NCI-H748 (cell line): ENCODE results near the gene TLL2.

Experiments used
- DNase-seq: peaks from one replicate; lab custom pipeline; 2025; ENCODE audit not compliant: unreplicated experiment; lab: John Stamatoyannopoulos, UW

The TLL2 gene

DNA sequence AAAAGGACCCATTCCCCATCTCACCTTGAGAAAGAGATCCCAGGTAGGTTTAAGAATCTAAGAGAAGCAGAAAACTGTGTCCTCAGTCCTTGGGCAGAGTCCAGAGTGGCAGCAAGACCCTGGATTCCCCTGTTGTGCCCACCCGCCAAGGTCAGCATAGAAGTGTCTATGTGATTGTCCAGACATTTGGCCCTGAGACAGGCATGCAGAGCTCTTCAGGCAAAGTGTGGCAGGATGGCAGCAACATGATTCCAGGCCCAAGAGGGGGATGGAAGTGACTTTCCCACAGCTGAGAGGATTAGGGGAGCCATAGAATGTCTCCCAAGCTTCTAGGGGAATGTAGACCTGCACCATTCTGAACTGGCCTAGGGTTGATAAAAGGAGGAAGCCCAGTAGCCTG, 115.8 kb downstream of the TLL2 start:
- no peak for DNase-seq

DNA sequence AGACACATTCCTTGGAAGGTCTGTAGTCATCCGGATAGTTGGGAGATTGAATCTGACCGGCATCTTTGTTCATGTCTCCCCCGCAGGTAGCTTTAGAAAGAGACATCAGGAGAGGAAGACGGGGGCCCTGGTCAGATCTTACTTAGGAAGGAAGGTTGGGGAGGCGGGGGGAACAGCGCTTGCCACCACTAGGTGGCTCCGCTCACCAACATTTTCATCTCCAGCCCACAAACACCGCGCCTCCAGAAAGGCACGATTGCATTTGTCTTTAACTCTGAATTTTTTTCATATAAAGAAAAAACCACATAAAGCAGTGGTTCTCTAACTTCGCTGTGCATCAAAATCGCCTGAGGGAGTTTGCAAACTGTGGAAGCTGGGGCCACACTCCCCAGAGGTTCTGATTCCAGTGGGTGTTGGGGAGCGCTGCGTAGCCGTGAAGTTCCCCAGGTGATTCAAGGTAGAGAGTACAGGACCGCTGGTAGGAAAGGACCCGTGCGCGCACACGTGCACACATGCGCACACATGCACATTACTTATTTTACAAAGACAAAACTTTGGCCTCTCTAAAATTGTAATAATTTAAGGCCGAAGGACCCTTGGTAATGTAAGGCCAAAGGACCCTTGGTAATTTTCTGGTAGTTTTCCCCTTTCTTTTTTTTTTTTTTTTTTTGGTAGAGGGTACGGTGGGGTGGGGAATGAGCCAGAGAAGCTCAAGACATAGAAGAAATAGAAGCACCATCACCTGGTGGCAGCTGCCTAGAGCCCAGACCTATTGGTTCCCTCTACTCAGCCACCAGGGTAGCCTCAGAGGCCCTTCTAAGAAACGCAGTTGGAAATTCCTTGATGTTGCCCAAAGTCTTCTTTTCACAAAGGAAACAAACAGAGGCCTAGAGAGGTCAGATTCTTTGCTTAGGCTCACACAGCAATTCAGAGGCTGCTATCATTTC, 117.5 kb downstream of the TLL2 start:
- peak; percentile 58 for DNase-seq

DNA sequence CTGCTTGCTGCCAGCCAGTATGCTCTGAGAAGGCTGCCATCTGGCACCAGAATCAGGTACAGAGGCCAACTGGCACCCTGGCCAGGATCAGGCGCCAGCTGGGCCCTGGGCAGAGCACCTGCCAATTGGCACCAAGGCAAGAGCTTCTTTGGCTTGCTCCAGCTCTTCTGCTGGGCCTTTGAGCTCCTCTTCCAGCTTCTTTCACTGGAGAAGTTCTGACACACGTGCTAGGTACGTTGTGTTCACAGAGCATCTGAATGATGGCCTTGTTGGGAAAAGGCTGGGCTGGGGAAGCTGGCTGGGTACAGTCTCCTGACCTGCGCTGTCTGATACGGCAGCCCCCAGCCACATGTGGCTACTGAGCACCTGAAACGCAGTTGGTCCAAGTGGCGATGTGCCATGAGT, 123.3 kb downstream of the TLL2 start:
- no peak for DNase-seq

DNA sequence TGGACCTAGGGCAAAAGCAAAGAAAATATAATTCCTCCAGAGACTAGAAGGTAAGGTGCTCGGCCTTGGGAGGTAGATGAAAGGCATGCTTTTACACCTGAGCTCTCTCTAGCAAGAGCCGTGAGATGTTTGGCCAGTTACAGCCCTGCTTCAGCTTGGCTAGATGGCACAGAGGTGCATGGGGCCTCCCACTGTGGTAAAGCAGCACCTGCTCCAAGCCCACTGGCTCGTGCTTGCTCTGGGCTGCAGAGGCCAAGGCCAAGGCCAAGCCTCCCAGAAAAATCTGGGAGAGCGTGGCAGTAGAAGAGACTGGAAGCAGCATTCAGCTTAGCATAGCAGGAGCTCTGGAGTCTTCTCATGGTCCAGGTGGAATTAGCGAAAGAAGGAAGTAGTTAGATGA, 123.9 kb downstream of the TLL2 start:
- DNase-seq = no peak

DNA sequence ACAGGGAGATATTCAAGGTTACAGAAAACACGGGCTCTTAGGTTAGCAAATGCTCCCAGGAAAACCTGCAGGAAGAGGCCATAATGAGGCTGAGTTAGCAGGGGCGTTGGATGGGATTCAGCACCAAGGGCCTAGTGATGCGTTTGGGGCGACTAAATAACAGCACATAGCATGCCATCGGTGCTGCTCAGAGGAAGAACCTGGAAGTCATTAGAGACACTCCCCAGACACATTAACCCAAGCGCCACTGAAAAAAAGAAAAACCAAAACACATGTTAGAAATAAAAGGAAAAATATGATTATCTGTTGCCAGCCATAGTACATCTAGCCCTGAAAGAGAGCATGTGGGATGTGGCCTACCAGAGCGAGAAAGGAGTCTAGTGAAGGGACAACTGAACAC, 126.1 kb downstream of the TLL2 start:
- no peak for DNase-seq

DNA sequence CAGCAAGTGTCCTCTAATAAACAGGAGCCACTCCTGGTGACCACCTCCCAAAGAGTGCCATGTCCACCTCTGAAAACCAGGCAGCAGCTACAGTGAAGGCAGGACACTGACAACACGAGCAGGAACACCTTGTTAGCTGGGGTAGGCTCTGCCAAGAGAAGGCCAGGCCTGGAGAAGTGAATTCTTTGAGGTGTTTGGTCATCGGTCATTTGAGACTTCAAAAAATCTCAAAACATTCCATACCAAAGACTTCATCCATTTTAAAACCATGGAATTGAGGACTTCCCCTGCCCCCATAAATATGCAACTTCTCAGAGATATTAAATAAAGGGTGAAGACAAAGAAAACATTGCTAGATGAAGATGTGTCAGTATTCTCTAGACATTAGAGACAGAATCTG, 126.6 kb downstream of the TLL2 start:
- no peak for DNase-seq

DNA sequence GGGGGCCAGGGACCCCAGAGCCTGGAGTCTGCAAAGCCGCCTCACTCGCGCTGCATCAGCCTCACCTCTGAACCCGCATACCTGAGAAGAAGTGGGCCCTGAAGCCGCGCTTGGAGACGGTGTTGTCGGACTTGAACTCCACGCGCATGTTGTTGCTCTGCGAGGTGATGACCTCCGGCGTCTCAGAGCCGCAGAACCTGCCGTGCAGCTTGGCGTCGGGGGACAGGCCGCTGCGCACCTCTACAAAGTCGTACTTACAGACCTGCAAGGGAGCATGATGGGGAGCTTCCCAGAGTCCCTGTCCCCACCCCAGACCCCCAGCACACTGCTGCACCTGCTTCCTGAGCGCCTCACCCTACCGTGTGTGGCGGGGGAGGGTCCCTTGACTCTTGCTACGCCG, 129.2 kb downstream of the TLL2 start:
- no peak for DNase-seq

DNA sequence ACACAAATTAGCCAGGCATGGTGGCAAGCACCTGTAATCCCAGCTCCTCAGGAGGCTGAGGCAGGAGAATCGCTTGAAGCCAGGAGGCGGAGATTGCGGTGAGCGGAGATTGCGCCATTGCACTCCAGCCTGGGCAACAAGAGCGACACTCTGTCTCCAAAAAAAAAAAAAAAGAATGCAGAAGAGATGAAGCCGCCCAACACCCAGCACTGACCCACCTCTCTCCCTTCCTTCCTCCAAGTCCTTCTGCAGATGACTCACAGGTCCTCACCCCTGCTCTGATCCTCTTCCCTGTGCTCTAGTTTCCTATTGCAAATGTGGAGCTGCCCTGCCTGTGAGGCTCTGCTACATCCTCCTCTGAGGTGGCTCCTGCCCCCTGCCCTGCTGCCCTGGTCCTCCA, 132.9 kb downstream of the TLL2 start:
- DNase-seq = no peak

DNA sequence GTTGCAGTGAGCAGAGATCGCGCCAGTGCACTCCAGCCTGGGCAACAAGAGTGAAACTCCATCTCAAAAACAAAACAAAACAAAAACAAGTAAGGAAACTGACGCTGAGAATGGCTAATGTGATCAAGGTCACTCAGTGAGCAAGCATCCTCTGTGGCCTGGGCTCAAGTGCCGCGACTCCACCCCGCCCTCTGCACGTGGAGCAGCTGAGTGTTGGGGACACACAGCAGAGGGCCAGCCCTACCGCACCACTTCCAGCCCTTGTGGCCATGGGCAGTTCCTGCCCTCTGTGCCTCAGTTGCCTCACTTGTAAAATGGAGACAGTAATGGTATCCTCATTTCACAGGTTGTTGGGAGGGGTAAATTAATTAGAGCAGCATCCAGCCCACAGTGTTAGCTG, 134.0 kb downstream of the TLL2 start:
- DNase-seq = no peak

DNA sequence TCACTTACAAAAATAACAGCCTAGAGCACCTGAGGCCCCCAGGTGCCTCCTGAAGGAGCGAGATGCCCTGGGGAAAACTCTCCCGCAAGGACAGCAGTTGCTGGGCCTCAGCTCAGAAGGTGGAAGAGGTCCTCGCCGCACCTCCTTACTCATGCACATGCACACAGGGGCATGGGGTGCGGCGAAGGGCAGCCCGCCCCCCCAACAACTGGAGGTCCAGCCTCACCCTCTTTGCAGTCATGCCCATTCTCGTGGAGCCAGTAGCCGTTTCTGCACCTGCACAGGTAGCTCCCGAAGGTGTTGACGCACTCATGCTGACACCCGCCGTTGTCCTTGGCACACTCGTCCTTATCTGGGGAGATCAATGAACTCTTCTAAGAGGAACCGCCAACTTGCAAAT, 135.0 kb downstream of the TLL2 start:
- DNase-seq = no peak

DNA sequence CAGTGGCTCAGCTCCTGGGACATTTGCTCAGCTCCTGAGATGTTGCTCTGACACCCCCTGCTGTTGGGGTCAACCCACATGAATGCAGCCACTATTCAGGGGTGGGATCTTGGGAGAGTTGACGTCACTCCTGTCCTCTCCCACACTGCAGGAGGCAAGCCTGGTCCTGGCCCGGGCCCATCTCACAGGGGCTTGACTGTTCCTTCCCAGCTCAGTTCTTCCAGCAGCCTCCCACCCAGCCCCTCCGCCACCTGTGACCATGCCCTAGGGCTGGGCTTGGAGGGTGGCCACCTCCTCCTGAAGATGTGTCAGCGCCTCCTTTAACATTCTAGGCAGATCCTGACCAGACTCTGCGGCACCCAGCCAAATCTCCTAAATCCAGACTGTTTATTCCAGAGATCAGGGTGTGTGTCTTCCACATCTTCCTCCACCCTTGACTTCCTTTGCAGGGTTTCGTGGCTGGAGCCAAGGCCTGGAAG, 135.9 kb downstream of the TLL2 start:
- no peak for DNase-seq

DNA sequence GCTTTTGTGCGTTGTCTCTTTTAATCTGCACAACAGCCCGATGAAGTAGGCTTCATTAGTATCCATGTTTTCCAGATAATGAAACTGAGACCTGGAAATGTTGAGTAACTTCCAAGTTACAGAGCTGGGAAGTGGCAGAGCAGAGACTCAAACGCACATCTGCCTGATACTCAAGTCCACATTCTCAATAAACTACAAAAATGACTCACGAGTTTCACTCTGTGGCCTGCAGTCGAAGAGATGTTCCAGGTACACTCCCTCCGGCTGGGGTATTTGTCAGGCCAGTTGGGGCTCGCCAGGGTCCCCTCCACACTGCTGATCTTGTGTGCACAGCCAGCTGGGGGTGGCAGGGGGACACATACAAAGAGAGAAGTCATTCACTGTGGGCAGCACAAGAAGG, 137.2 kb downstream of the TLL2 start:
- DNase-seq = no peak

DNA sequence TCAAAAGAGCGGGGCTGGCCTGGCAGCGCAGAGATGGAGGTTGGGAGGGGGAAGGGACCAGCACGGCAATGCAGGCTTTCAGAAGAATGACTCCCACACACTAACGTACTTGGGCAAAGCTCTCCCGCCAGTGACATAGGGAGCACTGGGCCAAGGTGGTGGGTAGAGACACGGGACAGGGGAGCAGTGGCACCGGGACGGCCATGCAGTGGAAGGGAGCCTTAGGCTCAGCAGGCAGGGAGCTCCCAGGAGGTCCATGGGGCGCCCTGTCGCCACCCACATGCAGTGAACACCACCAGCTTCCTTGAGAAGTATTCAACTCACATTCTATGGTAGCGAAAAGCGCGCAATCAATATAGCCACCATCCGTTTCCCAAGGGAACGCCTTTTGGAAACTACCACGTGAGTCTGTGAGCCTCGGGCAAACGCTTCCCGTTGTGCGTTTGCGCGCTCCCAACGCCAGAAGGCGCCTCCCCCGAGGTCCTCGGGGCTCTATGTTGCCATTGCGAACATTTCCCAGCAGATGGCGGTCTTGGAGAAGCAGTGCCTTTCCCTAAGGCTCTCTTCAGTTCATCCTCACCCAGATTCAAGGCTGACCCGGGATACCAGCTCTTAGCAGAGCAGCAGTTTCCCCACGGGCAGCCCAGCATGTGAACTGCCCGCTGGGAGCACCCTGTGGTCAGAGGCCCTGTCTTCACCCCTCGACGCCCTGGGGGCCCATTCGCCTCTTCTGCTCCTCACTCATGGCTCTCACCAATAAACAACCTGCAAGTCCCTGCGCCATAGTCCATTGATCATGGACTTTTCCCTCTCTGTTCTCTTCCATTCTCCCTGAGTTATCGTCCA, 138.5 kb downstream of the TLL2 start:
- DNase-seq = peak; percentile 79

DNA sequence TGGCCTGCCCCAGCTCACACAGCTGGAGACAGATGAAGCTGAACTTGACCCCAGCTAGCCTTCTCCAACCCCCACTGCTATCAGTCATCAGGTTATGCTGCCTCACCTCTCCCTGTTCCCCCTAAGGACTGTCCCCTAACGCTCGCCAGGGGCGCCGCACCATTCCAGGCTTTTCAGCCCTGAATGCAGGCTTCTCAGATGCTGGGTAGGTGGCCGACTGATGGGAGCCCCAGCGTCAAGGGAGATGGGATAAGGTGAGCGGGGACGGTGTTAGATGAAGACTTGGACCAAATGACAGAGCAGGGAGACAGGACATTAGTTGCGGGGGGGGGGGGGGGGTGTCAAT, 139.1 kb downstream of the TLL2 start:
- DNase-seq = no peak

DNA sequence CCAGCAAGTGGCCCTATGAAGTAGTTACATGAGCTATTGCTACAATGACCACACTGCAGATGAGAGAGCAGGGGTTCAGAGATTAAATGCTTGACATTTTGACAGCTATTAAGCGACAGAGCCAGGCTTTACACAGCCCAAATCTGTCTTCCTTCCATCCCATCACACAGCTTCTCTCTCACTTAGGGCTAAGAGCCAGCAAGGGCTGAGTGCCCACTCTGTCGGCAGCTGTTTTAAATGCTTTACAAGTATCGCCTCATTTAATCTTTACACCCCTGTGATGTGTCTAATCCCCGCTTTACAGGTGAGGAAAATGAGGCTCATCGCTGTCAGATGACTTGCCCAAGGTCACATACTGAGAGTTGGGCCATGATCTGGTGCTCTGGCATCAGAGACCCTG, 139.7 kb downstream of the TLL2 start:
- no peak for DNase-seq

DNA sequence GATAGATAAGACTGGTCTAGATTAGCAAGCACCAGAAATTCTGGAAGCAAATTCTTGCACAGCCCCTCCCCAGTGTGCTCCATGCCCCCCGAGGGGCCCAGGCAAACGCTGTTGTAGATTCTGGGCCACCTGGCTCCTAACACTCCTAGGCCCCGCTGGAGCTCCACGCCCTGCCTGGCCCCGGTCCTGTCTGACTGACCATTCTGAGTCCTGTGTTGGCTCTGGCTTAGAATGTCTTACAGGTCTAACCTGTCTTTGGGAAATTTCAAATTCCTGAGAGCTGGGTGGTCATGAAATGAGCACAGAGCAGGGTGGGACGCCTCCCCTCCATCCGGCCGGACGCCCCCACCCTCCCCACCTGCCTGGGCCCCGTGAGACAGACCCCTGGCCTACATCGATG, 142.4 kb downstream of the TLL2 start:
- DNase-seq = no peak

DNA sequence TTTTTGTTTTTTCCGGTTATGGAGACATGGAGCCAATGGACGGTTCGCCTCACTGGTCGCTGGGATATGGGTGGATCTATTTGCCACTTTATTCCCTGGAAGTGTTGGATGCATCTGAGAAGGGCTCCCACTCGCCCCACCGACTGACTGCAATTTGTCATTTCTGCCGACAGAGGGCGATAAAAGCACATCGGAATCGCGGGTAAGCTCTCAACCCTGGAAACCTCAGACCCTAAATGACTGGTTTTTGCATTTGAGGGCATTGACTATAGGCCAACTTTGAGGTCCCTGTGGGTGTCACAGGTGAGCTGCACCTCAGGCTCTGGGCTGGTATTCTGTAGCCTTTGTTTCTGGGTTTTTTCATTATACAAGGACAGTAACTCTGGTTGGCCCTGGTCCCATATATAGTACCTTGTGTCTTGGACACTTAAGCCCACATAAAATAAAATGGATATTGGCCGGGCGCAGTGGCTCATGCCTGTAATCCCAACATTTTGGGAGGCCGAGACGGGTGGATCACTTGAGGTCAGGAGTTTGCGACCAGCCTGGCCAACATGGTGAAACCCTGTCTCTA, 143.1 kb downstream of the TLL2 start:
- DNase-seq = peak; percentile 57

DNA sequence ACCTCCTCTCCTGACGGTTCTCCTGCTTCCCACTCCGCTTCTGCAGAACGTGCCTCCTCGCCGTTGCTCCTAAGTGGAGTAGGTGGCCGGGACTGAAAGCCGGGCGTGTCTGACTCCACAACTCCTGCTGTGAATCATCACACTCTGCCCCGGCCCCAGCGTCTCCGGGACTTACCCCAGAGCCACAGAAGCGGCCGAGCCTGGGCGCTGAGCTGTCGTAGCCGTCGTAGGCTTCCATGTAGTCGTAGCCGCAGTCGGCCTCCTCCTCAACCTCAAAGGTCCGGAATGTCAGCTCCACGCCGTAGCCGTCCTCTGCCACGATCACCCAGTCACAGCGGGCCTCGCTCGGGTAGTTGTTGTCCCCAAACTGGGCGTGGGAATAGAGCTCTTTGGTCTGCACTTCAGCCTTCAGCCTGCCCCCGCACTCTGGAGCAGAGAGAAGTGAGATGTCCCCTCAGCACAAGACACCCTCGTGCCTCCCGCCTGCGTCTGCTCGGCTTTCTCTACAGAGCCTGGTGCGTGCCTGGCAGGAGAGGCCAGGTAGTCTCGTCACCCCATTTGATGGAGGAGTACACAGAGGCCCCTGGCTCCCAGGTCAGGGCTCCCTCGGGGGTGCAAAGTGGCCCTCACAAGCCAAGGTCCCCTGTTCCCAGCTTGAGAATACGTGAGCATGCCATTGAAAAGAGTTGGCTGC, 143.7 kb downstream of the TLL2 start:
- peak; percentile 42 for DNase-seq

DNA sequence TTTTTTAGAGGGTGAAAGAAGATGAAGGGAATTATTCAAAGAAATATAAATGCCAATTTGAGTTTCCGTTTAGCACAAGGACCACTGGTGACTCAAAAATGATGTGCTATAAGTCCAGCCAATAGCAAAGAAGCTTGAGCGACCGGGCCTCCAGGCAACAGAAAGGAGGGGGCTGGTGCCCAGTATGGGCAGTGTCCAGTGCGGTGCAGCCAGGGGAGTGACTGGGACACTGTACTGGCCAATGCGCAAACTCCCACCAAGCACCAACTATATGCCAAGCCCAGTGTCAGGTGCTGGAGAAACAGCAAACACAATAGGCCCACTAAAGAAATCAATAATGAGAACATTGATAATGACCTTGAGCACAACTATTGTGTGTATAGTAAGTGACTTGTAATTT, 144.8 kb downstream of the TLL2 start:
- no peak for DNase-seq

DNA sequence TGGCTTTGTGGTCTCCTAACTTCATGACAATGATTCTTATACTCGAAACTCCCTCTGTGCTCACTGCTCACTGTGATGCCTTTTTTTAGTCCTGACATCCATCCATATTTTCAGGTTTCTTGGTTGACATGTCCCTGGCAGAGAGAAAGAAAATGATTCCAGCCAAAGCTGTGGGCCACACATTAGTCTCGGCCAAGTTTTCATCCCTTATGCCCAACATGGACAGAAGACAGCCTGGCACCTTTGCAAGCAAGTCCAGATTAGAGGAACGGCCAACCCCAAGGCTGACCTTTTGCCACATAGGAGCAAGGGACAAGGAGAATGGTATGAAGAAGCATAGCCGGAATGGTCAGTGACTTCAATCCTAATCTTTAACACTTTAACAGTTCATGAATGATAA, 146.3 kb downstream of the TLL2 start:
- no peak for DNase-seq

DNA sequence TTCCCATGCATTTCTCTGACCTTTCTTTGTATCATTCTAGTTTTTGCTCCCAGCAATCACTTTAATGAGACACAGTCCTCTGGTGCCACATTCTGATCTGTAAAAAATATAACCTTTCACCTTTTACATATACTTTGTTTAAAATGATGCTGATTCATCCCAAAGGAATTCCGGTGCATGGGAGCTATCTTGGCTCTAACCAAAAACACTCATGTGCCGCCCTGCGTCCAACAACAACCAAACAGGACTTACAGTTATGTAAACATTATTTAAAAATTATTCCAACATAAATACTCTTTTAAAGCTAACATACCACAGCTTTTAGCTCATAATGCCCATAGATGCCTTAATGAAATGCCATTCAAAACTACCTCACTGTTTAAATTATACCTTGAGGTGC, 147.2 kb downstream of the TLL2 start:
- DNase-seq = no peak
